Embryonic facial prominence (tissue), 1 donor: Measurements from ENCODE around the gene VWF.

ENCODE experiments used
- DNase-seq: peaks from one replicate; pipeline ENCODE4 v3.0.0-alpha.2; 2016; ENCODE audit errors: extremely low spot score

VWF gene

DNA sequence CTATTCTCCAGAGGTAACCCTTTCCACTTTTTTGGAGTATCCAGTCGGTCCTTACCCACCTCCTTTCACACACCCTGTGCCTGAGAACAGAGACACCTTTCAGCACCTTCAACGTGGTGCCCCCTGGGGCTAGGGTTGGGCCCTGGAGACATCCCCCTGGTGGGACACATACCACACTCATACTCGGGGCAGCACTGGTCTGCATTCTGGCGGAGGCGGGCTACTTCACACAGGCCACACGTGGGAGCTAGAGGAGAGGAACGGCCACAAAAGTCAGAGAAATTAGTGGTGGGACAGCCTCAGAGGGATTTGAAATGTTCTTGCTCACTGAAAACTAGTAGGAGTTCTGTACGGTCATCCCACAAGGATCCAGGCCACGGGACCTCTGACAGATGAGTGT is 139.6 kb downstream of the VWF start:
- DNase-seq: no peak

DNA sequence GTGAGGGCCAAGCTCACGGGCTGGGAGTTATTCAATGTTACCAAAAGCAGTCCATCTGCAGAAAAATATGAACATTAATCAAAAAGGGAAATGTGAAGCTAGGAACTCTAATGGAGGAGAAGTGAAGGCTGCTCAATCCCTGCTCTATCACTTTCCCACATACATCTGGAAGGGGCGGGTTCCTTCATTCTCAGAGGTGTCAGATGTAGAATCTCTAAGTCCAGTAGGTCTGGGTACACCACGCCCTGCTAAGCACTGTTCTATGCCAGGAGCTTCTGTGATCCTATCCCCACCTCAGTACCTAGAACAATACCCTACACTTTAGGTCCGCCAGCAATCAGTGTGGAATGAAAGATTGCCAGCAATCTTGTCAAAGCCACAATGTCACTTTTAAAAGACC is 142.4 kb downstream of the VWF start:
- DNase-seq: no peak

DNA sequence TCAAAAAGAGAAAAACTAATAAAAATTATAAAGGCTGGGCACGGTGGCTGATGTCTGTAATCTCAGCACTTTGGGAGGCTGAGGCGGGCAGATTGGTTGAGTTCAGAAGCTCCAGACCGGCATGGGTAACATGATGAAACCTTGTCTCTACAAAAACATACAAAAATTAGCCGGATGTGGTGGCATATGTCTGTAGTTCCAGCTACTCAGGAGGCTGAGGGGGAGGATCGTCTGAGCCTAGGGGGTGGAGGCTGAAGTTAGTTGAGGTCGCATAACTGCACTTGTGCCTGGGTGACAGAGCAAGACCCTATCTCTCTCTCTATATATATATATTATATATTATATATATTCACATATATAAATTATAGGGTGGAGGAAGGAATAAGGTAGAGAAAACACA is 146.9 kb downstream of the VWF start:
- DNase-seq: no peak

DNA sequence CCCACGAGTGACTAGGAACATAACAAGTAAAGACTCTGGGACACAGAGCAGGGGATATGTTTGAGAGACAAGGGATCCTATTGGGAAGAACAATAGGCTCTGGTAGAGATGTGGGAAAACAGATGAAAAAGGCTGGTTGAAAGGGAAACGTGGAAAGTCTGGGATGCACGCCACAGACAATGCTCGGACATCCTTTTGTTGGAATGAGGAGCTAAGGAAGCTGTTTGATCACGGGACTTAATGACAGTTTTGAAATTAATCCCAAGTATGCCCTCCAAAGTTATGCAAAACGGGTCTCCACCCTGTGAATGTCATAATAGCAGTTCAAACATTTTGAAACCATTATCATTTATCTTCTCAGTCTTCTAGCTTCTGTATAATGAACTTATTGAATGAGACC is 147.8 kb downstream of the VWF start:
- DNase-seq: no peak

DNA sequence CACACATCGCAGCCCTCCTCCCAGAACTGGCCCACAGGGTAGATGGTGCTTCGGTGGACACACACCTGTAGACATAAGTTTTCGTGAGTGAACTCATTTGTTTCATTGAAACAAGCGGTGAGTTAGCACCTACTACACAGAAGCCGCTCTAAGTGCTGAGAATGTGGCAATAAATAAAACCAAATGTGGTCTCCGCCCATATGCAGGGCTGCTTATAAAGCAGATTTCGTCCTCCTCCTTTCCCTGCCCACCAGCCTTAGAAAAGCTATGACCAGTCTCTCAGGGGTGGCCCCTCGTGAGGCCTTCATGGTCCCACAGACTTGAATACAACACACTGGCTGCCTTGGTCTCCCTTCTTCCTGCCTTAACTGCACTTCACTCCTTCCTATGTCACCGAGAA is 148.3 kb downstream of the VWF start:
- no peak for DNase-seq

DNA sequence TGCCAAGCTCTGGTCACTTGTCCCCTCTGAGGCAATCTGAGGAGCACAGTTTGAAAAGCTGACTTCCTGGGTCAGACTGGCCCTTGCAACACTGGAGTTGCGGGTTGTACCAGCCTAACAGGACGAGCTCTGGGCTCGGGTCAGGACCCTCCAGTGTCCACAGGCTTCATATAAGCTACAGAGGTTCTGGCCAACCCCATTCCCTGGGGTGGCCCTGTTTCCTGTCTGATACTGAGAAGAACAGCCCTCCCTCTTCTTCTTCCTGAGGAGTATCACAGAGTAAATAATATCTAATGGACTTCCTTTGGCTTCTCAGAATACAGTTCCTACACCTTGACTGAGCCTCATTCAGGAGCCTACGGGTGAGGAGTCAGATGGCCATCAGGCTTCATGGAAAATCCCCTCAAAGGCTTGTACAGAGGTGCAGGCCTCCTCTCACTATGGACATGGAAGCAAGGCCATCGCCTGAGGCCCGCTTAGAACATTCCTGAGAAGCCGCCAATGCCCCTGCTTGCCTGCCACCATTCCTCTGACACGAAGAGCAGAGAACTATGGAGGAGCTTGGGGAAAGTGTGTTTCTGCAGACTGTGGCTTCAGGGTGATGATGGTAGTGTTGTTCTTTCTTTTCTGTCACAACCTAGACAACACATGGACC is 150.9 kb downstream of the VWF start:
- DNase-seq: no peak

DNA sequence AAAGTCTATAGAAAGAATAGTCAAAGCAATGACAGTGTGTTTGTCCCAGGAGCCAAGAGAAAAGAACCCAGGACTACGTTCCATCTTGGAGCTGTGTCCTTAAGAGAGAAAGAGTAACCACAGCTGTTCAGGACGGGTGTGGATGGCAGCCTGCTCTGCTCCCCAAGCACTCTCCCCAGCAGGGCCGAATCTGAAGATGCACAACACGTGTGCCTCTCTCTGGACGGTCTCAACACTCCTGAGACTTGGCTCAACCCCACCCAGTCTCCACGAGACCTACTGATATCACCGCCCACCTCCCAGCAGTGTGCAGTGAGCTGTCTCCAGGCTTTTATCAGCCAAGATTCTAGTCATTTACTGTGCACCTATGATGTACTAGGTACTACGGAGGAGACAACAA is 152.1 kb downstream of the VWF start:
- no peak for DNase-seq

DNA sequence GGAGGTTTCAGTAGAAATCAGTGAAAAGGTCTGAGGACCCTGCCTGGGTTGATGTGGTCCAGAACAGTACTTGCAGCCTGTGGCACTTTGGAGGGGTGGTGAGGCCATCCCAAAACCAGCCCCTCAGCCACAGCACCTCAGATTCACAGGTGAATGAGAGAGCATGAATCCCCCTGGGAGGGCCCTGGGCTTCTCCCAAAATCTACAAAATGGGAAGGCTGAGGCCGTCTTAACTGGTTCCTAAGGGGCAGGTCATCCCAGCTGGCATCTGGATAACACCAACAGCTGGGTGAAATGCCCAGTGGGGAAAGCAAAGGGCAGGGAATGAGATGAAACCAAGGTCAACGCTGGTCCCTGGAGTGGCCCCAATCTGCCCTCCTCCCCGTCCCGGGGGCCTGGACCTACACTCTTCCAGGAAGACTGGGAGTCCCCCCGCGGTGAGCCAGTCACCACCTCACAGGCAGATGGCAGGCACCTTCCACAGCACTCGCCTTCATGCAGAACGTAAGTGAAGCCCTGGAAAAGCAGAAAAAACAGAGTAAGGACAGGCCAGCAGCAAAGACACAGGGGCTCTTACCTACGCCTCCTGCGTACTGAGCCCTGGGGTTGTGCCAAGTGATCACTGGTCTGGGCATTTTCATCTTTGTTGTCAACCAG is 153.1 kb downstream of the VWF start:
- no peak for DNase-seq

DNA sequence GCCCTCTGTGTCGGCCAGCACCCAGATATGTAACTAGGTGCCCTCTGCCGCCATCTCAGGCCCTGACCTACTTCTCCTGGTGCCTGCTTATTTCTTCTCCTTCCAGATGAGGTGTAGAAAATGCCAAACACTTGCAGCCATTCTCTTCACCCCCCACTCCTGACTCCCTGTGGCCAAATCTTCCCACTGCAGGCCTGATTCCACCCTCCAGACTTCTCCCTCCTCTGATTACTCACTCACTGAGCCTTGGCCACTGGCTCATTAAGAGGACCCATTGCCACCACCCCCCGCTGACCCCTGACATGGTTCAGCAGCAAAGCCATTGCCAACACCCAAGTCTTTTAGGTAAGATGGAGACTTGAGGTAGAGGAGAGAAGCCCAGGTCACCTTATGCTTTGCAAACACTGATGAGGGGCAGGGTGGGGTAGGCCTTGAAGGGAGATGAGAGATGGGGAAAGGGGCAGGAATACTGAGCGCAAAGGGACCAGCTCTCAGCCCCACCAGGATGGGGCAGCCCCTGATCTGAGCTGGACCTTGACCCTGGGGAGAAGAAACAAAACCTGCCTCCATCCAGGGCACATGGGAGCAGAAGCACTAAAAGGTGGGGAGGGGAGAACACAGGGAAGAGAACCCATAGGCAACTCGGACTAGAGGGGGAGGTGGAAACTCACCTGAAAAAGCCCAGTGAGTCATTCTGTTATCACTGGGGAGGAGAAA is 154.3 kb downstream of the VWF start:
- no peak for DNase-seq

DNA sequence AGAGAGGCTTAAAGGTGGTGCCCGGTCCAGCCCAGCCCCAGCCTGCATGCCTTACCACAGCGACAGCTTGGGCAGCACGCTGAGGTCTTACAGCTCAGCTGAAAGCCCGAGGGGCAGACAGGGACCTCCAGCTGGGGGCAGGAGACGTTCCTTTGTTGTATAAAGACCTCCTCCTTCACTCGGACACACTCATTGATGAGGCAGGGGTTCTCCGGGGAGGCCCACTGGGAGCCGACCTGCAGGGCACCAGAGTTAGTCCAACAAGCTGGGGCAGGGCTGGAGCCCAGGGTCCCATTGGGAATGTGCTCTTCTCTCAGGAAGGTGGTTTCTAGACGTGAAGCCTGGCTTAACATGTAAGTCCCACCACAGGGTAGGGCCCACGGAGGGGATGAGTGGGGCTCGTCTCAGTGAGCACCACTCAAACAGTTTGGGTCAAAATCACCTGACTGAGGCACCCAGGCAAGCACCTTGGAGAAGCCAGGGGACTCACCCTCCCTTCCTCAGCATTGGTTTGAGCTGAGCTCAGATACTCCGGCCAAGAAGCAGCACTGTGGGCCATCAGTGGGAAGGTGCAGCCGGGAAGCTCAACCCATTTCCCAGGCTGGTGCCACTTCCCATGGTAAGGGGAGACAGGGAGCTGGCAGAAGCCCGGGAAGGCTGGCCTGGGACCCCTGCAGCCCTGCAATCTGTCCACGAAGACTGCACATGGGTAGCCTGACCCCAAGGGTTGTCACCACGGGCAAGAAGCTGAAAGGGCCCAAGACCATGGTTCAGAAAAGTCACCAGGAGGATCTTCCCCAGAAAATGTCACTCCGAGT is 155.1 kb downstream of the VWF start:
- no peak for DNase-seq

DNA sequence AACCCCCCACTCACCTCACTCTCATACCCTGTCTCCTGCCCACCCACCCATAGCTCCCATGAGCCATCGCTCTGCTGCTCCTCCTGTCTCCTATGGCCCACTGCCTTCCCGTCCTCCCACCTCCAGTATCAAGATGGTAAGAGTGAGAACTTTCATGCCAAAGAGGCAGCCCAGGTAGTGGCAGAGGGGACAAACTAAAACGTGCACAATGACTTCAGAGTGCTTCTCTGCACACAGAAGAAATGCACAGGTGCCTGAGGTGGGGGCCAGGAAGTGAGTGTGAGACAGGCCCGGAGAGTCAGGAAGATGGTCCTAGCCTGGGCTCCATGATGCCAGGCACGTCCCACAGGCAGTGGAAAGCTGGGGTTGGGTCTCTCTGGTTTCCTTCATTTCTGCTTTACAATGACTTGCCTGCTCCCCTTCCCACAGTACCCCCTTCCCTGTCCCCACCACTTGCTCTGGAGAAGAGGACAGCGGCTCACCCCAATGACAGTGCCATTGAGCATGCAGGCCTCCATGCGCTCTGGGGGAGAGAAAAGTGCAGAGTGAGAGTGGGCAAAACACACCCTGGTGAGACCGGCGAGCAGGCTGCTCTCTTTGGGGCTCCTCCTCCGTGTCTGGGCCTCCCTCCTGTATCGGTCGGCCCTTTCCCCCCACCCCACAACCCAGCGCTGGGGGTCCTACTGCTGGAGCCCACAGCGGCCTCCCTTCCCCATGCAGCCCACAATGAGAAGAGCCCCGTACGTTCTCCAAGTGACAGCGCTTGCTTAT is 156.6 kb downstream of the VWF start:
- no peak for DNase-seq

DNA sequence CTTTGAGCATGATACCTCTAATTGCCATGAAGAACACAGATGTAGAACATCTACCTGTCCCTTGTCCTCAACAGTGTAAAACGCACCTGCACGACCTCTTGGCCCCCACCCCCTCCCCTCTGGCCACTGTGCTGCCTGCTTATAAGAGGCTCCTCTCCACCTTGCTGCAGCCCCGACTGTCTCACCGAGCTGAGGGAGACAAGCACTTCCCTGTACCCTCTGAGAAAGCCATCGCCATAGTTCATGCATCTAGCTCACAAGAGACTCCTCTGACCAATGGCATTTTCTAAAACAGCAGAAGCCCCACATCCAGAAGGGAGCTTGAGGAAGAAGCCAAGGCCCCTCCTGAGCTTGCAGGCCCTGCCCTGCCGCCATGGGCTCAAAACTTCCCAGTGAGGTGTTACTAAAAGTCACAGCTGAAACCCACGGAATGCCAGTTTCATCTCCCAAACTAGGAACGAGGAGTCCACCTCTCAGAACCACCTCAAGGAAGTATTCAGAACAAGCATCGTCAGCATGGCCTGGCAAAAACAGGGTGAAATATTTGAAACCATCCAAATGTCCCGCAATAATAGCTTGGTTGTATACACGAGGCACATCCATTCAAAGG is 157.9 kb downstream of the VWF start:
- no peak for DNase-seq

DNA sequence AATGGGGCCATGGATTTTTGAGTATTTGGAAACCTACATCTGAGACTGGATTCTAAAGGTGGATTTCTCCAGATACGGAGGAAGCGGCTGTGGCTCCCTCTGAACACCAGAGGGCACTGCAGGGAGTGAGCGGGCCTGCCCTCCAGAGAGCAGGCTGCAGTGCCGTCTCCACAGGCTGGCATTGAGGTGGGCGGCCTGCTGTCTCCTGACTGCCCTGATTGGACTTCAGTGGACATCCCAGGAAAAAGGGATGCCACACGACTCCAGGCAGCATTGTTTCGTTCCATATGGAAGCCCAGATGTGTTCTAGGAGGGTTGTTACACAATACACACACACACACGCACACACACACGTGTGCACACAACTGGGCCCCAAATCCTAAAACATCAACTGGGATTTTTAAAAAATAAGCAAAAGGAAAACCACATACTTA is 158.5 kb downstream of the VWF start:
- no peak for DNase-seq

DNA sequence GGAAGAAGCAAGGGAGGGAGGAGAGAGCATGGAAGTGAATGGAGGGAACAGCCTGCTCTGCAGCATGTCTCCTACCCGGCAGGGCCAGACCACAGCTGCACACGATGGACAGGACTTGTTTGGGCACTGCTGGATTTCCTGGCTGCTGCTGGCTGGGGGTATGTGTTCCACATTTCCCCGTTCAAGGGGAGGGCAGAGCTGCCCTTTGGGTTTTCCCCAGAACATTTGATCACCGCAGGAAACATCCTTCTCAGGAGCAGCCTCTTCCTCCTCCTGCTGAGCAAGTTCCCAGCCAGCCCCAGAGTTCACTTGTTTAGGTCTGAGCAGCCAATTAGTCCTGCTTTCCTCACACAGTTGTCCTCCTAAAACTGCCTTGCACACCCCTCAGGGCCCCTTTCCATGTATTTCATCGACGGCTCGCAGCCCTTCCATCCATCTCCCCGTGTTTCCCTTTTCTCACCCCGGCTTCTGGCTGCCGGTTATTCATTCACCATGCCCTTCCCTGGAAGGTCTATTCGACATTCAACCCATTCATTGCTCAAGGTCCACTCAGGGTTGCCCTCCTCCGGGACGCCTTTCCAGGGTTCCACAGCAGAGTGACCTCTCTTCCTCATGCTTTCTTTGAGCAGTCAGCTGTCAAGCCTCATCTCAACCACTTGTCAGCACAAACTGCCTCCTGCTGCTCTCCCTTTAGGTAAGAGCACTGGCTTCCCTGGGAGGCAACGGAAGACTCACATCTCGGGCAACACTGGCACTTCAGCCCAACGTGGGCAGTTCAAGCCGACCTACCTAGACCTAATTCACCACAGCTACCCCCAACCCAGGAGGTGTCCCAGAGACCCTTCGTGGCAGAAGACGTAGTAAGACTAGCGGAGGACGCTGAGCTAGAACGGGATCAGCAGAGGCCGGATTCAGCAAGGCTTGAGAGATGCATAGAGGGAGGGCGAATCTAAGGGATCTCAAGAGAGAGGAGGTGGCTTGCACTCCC is 159.3 kb downstream of the VWF start:
- DNase-seq: no peak

DNA sequence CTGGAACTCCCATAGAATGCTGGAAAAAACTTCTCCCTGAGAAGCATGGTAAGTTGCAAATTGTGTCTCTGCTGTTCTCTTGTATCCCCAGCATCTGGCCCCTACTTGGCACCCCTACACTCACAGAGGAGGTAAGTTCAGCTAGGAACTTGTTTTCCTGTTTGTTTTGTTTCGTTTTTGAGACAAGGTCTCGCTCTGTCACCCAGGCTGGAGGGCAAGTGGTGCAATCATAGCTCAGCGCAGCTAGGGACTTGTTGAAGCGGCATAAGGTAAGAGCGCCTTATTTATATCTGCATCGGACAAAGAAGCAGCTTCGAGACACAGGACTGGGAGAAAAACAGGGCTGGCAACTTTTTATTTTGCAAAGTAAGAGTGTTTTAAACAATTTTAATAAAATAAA is 161.0 kb downstream of the VWF start:
- DNase-seq: no peak

DNA sequence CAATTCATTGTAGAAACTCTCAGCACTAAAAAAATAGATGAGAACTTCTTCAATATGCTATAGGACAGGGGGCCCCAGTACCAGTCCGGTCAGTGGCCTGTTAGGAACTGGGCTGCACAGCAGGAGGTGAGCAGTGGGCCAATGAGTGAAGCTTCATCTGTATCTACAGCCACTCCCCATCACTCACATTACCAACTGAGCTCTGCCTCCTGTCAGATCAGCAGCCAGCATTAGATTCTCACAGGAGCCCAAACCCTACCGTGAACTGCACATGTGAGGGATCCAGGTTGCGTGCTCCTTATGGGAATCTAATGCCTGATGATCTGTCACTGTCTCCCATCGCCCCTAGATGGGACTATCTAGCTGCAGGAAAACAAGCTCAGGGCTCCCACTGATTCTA is 163.7 kb downstream of the VWF start:
- DNase-seq: no peak

DNA sequence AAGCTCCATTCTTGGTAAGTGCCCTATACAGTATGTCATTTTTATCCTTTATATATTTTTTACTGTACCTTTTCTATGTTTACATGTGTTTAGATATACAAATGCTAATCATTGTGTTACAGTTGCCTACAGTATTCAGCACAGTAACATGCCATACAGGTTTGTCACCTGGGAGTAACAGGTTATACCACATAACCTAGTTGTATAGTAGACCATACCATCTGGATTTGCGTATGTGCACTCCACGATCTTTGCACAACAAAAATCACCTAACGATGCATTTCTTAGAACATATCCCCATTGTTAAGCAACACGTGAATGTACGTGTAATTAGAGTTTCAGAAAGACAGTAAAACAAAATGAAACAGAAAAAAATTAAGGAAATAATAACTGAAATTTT is 167.5 kb downstream of the VWF start:
- DNase-seq: no peak

DNA sequence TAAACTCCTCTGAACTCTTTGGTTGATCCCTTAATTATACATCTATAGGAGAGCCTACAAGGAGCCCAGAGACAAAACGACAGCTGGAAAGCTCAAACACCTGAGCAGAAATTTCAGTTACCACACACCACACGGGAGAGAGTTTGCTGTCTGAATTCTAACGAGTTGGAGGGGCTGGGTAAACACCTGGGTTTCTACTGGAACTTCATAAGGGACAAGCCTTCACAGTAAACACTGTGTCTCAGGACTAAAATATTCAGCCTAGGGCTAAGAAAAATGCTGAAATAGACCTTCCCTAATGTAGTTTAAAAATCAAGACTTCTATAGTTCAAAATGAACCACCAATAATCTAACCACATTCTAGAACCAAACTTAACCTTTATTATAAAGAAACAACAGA is 169.8 kb downstream of the VWF start:
- no peak for DNase-seq

DNA sequence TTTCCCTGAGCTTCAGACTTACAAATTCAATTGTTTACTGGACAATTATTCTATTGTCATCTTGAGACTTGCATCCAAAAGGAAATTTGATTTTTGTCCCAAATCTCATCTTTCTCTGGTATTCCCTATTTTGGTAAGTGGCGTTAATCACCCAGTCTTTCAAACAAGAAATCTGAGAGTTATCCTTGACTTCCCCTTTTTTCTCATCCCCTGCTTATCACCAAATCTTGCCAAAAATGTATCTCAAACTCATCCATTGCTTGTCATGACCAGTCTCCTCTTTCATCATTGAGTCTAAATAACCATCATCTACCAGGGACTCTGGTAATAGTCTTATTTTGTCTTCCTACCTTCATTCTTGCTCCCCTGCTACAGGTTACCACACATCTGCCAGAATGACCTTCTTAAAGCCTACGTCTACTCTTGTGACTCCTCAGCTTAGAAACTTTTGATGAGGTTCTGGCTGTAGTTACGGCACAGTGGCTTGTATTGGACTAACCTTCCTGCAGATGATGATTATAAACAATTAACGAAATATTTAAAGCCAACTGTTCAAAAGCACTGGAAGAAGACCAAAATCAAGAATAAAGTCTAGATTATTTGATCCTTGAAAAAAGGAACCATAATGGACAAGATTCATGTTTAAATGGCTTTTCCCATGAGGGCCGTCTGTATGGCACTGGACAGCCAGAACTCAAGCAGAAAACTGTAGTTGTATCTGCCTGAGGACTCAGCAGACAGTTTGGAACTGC is 170.5 kb downstream of the VWF start:
- DNase-seq: no peak
